C4-2B (cell line): ENCODE measurements around the gene AFF3.

Experiments used
- H3K27ac ChIP-seq: fragments of 450-650 bp; 2 replicates; pipeline ENCODE4 v1.5.1; 2017
- CTCF ChIP-seq: fragments of 450-650 bp; conservative IDR thresholded peaks from 2 replicates; pipeline ENCODE4 v1.5.1; 2017; ENCODE audit warnings: mild to moderate bottlenecking
- ZFX ChIP-seq: fragments of 450-650 bp; IDR thresholded peaks from 2 replicates; pipeline ENCODE4 v1.6.1; 2017

Gene AFF3

GRCh38 chr2:100184055-100184737 is 41.8 kb upstream of the AFF3 start:
- no peak overlapping the region for H3K27ac ChIP-seq
- TF ChIP-seq ZFX, result no peak
- TF ChIP-seq CTCF, result no peak

- no peak overlapping the region for H3K27ac ChIP-seq
- TF ChIP-seq ZFX, result no peak
- TF ChIP-seq CTCF, result no peak
Observed at GRCh38 chr2:100182494-100183361, 40.3 kb upstream of the AFF3 start.

GRCh38 chr2:100180503-100180902 is 38.1 kb upstream of the AFF3 start:
- TF ChIP-seq ZFX (no peak), CTCF (no peak)
- no peak overlapping the region for H3K27ac ChIP-seq

GRCh38 chr2:100179806-100180205 is 37.4 kb upstream of the AFF3 start:
- no peak overlapping the region for H3K27ac ChIP-seq
- TF ChIP-seq CTCF (no peak), ZFX (no peak)

GRCh38 chr2:100178864-100179263 is 36.5 kb upstream of the AFF3 start:
- no peak overlapping the region for H3K27ac ChIP-seq
- TF ChIP-seq CTCF (no peak), ZFX (no peak)

GRCh38 chr2:100178085-100178788 is 35.8 kb upstream of the AFF3 start:
- peak overlapping the region; percentile 44; the same call in 1 of the 2 replicates for H3K27ac ChIP-seq
- peak; percentile 80 for TF ChIP-seq CTCF
- TF ChIP-seq ZFX, result no peak

GRCh38 chr2:100176925-100177324 is 34.5 kb upstream of the AFF3 start:
- no peak overlapping the region for H3K27ac ChIP-seq
- TF ChIP-seq CTCF, result no peak
- TF ChIP-seq ZFX, result no peak
